HG03095 (cell line): ENCODE measurements around the gene DNAI4.
"Not testable (repeated sequence)": the region's sequence is repeated elsewhere in the genome, so short reads cannot be mapped to it uniquely, and the experiment has no call there.

Source experiments
- ATAC-seq: cut with Tn5 transposase; IDR thresholded peaks from one replicate; pipeline ENCODE4 v1.9.1; 2021; ENCODE audit warnings: moderate library complexity; ENCODE audit not compliant: unreplicated experiment

Gene DNAI4

GRCh38 chr1:66848193-66848592, 76.5 kb downstream of the DNAI4 start:
- ATAC-seq, result no peak

GRCh38 chr1:66840929-66841328, 83.7 kb downstream of the DNAI4 start:
- ATAC-seq, result no peak

DNA sequence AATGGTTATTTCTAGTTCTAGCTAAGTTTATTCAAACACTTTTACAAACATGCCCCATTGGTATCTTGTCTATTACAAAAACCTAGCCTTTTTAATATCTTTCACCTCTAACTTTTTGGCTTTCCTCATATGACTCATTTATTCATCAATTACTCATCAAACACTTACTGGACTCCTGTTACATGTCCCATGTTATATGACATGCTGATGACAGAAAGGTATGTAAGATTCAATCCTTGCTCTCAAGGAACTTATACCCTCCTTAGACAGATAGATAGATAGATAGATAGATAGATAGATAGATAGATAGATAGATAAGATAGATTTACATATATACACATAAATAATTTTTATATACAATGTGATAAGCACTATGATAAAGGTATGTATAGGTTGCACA, 89.7 kb downstream of the DNAI4 start:
- ATAC-seq, result no peak

GRCh38 chr1:66833112-66833511, 91.5 kb downstream of the DNAI4 start:
- ATAC-seq, result no peak

GRCh38 chr1:66831529-66832239, 93.0 kb downstream of the DNAI4 start:
- no peak for ATAC-seq

DNA sequence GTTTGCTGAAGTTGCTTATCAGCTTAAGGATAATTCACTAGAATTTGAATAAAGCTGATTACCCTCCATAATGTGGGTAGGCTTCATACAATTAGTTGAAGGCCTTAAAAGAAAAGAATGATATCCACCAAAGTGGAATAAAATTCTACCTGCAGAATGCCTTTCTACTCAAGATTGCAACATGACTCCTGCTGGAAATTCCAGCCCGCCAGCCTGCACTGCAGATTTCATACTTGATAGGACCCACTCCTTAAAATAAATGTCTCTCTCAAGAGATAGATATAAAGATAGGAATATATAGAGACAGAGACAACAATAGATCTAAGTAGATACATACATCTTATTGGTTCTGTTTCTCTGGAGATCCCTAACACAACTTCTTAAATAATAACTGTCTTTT, 99.9 kb downstream of the DNAI4 start:
- no peak for ATAC-seq

- ATAC-seq, result no peak
These were observed 114.8 kb downstream of the DNAI4 start for GRCh38 chr1:66809736-66810326.

GRCh38 chr1:66809245-66809644, 115.4 kb downstream of the DNAI4 start:
- ATAC-seq, result no peak

DNA sequence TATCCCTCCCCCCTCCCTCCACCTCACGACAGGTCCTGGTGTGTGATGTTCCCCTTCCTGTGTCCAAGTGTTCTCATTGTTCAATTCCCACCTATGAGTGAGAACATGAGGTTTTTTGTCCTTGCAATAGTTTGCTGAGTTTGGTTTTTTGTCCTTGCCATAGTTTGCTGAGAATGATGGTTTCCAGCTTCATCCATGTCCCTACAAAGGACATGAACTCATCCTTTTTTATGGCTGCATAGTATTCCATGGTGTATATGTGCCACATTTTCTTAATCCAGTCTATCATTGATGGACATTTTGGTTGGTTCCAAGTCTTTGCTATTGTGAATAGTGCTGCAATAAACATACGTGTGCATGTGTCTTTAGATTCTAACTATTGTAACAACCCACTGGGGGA, 128.8 kb downstream of the DNAI4 start:
- not testable (repeated sequence) for ATAC-seq

GRCh38 chr1:66791621-66792610, 132.7 kb downstream of the DNAI4 start:
- no peak for ATAC-seq

DNA sequence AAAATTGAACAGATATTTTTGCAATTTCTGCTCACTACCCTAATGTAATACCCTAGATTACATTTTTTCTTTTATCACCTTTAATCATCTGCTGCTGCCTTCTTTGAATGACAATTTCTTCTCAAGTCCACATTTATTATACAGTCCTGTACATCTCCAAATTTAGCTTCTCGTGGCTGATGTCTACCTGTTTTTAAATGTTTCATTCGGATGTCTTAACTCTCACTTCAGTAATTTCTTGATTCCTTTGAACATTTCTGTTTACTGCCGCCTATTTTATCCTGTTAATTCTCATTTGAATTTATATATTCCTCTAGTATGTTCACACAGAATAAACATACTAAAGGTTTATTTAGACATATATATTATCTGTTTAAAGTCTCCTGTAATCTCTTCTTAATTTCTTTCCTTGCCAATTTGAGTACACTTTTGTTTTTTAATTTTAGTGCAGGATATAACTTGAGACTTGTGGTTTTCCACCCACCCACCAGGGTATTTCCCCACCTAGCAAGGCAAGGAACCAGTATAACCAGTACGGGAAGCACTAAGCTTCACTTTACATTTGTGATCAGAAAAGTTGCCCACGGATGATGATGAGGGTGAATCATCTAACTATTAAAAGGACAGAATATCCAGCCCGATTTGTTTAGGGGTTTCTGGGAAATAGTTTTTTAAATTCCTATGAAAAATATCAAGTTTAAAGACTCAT, 136.3 kb downstream of the DNAI4 start:
- ATAC-seq, result peak; percentile 90

DNA sequence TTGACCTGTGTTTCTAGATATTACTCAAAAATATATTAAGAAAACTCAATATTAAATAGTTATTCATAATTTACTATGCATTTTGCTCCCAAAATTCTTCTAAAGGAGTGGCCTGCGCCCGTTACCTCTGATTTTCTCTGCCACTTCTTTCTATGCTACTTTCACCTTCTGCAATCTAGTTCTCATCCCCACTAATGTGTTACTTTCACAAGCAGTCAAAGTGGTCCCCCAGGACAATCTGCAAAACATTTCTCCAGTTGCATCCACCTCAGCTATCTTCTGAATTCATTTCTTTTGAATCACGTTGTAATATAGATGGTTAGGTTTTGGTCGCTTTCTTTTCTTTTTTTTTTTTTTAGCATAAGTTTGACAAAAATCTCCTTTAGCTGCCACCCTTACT, 137.0 kb downstream of the DNAI4 start:
- no peak for ATAC-seq

DNA sequence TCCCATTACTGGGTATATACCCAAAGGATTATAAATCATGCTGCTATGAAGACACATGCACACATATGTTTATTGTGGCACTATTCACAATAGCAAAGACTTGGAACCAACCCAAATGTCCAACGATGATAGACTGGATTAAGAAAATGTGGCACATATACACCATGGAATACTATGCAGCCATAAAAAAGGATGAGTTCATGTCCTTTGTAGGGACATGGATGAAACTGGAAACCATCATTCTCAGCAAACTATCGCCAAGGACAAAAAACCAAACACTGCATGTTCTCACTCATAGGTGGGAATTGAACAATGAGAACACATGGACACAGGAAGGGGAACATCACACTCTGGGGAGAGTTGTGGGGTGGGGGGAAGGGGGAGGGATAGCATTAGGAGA, 138.9 kb downstream of the DNAI4 start:
- not testable (repeated sequence) for ATAC-seq

DNA sequence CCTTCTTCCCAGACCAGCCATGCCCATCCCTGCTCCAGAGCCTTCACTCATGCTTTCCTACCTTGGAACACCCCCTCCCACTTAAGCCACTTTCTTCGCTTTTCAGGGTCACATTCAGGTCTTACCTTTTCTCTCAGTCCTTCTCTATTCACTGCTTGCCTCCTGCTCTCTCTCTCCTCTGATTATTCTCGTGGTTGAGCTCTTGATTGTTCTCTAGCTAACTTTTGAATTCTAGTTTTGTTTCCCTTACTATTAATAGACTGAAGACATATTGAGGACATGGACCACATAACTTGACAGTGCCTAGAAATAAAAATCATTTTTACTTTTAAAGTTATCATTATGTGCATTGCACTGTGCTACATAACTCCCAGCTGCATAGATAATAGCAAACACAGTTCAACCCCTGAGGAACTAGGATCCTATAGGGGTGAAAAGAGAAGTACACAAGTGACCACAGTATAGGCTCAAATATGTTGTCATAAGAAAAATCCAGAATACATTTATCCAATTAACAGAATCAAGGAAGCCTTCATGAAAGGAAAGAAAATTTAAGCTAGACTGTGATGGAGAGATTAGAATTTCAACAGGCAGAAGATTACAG, 145.1 kb downstream of the DNAI4 start:
- no peak for ATAC-seq

- ATAC-seq, result no peak
These were observed 145.7 kb downstream of the DNAI4 start for GRCh38 chr1:66778969-66779368.

- ATAC-seq, result no peak
These were observed 146.4 kb downstream of the DNAI4 start for GRCh38 chr1:66778266-66778665.

- ATAC-seq, result no peak
These were observed 146.8 kb downstream of the DNAI4 start for GRCh38 chr1:66777831-66778230.

DNA sequence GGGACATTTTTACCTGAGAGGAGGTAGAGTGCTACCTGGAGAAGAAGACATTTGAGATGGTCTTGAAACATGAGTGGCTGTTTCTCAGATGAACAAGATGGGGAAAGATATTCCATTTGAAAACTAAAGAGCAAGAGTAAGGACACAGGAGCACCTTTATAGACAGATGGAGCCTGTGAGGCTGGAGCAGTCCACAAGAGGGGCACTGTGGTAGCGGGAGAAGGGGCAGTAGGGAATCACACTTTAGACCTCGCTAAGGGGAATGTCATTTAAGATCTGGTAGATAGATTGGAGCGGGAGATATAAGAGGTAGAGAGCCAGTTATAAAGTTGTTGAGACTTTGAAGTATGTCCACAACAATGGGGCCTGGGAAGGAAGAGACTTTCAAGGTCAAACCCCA, 149.0 kb downstream of the DNAI4 start:
- no peak for ATAC-seq

GRCh38 chr1:66774438-66774837, 150.2 kb downstream of the DNAI4 start:
- no peak for ATAC-seq

- ATAC-seq, result no peak
These were observed 151.4 kb downstream of the DNAI4 start for GRCh38 chr1:66773227-66773626.

- no peak for ATAC-seq
These were observed 154.0 kb downstream of the DNAI4 start for GRCh38 chr1:66770694-66771093.
